GM19324 (cell line): Measurements from ENCODE around the gene PTPRN2.

Experiments
- ATAC-seq: cut with Tn5 transposase; IDR thresholded peaks from one replicate; pipeline ENCODE4 v1.9.1; 2021; ENCODE audit warnings: mild to moderate bottlenecking, moderate library complexity; ENCODE audit not compliant: unreplicated experiment, low FRiP score

Gene PTPRN2

GRCh38 chr7:158581440-158582088 is 6.1 kb downstream of the PTPRN2 start:
- ATAC-seq, result no peak

DNA sequence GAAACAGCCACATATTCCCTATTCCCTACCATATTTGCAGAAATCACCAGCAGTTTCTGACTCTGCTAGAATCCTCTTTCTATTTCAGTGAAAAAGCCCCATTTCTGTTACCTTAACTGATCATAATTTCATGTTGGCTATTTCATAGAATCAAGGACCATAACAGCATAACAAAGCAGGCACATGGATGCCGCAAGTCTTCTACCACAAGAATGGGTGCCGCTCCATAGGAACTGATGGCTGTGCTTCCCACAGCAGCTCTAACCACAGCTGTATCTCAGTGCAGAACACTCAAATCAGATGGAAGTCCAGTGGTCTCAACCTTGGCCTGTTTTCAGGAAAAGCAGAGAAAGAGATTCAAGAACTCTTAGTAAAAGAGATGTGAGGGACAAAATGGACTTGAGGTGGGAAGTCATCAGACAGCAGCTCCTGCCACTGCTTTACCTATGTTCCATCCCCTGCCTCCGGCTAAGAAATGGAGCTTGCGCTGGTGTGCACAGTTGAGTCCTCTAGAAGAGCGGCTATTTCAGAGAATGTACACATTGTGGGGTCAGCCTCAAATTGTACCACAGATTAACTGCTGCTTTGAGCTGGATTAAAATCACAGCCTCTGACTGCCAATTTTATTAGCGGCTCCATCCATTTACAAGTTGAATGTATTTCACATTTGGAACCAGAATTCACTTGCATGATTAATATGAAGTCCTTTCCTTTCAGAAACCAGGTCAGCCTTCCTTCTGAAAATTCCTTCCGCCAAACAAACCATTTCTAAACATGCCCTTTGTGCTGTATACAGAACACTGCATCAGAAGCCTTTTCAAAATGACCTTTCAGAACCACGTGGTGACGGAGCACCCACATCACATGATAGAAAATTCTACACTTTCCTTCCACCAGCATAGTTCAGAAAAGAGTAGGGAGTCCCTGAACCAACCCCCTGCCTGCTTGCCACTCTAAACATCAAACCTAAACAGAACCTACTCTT is 7.7 kb downstream of the PTPRN2 start:
- no peak for ATAC-seq

GRCh38 chr7:158576050-158576762 is 11.4 kb downstream of the PTPRN2 start:
- no peak for ATAC-seq

DNA sequence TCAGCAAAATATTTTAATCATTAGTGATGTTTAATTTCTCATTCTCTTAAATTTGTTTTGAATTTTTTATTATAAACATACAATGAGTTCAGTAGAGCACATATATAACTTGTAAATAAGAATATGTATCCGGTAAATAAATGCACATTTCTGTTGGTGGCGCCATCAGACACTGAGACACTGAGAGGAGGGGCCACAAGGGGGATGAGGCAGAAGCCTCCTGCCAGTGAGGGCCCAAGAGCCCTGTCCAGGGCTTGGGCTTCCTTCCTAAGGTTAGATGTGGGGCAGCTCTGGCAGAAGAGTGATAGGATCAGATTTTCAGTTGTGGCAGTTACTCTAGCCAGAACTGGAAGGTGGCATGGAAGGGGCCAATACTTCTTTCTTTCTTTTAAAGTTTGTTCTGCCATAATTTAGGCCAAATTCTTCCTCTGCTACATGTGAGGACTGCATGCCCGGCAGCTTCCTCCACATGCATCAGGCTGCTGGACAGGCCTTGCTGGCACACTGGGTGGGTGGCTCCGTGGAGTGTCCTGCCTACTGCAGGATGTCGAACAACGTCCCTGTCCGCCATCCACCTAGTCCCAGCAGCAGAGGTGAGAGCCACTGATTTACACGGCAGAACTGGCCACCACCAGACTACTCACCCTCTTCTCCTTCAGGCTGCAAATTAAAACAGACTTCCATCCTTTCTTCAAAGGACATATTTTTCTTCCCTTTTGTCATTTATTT is 13.2 kb downstream of the PTPRN2 start:
- ATAC-seq, result no peak

GRCh38 chr7:158573310-158573709 is 14.3 kb downstream of the PTPRN2 start:
- ATAC-seq, result no peak

GRCh38 chr7:158572000-158572828 is 15.4 kb downstream of the PTPRN2 start:
- ATAC-seq, result no peak

DNA sequence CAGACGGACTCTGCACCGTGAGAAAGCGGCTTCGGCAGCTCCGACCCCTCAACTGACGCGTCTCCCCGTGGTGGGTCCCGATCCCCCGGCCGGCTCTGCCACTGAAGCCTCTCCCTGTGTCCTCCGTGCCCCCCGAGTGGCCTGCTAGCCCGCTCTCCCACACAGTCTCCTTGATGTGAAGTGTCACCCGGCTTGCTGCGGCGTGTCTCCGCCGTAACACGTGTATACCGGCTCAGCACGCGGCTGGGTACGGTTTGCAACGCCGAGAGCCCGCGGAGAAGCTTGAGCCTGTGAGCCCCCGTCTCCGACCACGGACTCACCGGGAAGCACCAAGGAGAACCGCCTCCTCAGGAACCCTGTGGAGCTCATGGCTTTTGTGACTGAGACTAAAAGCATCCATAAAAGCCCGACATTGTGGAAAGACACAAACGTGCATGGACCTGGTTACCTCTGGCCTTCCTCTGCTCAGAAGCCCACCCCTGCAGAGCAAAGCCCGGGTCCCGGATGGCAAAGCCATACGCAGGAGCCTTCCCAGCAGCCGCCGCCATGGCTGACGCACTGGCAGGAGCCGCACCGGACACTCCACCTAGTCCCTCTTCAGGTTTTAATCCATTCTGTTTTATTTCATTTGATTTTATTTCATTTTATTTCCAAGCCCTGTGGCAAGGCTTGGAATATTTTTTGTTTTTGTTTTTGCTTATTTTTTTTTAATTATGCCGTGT is 17.0 kb downstream of the PTPRN2 start:
- ATAC-seq, result no peak

DNA sequence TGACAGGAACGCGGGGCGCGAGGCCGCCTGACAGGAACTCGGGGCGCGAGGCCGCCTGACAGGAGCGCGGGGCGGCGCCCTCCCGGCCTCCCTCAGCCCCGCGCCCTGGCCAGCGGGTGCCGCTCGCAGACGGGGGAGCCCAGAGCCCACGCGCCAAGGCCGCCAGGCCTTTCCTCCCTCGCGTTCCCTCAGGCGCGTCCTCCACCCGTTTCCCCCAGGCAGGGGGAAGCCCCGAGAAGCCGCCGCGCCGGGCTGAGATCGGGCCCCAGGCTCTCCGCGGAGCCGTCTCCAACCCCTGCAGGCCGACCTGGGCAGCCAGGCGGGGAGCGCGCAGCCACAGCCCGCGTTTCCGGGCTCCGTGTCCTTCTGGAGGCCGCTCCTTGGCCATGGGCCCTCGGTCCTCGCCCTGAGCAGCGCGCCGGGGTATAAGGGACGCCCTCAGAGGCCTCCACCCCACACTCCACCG is 17.7 kb downstream of the PTPRN2 start:
- ATAC-seq, result no peak

GRCh38 chr7:158568974-158569857 is 18.4 kb downstream of the PTPRN2 start:
- ATAC-seq, result no peak

GRCh38 chr7:158567153-158567603 is 20.4 kb downstream of the PTPRN2 start:
- no peak for ATAC-seq

DNA sequence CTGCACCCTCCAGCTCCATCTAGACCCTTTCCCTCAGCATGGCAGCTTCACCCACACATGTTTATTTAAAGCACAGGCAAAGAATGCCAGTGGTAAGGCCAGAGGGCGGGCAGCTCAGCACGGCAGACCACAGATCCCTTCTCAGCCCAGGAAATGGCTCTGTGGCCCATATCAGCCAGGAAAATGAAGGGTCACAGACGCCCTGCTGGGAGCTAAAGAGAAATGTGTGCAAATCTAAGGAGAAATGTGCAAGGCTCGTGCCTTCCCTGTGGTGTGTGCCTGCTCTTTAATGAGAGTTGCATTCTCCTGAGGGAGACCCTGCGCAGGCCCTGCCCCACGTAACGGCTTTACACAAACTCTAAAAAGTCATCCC is 23.0 kb downstream of the PTPRN2 start:
- ATAC-seq, result no peak

DNA sequence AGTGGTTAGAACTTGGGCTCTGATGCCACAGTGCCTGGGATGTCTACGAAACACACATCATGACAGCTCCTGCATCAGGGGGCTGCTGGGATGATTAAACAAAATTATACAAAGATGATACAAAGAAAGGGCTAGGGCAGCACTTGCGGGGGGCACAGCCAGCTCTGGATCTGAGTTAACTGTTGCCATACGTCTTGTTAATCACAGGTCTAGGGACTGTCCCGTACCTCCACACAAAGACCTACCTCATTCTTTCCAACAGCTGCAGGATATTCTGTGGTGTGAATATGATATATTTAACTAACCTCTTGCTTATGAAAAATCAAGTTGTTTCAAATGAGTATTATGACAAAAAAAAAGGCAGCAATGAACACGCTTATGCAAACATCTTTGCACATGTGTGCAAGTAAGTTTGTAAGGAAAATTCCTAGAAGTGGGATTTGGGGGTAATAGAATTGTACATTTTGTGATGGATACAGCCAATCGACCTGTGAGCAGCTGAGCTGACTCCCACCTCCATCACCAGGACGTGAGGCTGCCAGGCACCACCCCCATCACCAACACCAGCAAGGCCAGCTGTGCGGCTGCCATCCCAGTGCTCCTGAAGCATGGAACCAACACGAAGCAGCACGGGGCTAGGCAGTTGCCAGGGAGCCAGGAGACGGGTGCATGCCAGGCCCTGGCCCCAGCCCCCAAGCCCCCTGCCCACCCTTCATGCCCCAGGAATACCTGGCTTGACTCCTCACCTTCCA is 23.5 kb downstream of the PTPRN2 start:
- ATAC-seq, result no peak

GRCh38 chr7:158563051-158563450 is 24.6 kb downstream of the PTPRN2 start:
- ATAC-seq, result no peak

- no peak for ATAC-seq
These were observed 25.1 kb downstream of the PTPRN2 start for GRCh38 chr7:158562517-158562916.

GRCh38 chr7:158561659-158562058 is 26.0 kb downstream of the PTPRN2 start:
- ATAC-seq, result no peak

GRCh38 chr7:158560386-158560785 is 27.2 kb downstream of the PTPRN2 start:
- no peak for ATAC-seq

DNA sequence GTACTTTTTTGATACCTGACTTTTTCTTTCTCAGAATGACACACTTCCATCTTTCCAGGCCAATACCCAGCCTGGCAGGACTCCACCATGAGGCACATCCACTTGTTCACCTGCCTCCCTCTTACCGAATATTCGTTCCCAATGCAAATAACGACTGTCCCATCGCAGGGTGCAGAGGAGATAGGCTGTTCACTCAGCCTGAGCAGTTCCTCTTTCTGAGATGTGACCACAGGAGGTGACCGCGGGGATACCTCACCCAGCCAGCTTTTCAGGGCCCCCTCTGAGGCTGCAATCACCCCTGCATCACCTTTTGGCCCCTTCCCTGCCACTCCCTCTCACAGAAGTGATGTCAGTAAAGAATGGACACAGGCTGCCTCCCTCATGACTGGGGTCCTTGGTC is 28.3 kb downstream of the PTPRN2 start:
- ATAC-seq, result no peak
